HG03280 (cell line): Measurements from ENCODE around the gene SEC24D.

ENCODE experiments used
- ATAC-seq: cut with Tn5 transposase; IDR thresholded peaks from one replicate; pipeline ENCODE4 v1.9.1; 2021; ENCODE audit warnings: mild to moderate bottlenecking, moderate library complexity; ENCODE audit not compliant: unreplicated experiment

Gene SEC24D

GRCh38 chr4:118846979-118847378, 11.1 kb upstream of the SEC24D start:
- no peak for ATAC-seq

DNA sequence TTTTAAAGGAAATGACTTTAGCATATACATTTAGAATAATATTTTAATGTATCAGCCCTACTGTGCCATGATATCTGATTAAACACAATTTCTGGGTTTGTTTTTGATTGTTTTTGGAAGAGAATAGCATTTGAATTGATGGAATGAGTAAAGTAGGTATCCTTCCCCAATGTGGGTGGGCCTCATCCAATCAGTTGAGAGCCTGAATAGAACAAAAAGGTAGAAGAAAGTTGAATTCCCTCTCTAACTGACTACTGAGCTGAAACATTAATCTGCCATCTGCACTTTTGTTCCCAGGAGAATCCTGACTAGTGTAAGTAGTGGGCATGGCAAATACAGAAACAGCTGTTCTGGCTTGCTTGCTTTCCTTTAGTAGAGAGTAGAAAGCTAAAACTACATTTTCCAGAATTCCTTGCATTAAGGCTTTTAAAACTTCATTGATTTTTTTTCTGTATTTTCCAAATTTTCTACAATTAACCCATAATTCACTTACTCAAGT, 9.7 kb upstream of the SEC24D start:
- ATAC-seq = no peak

GRCh38 chr4:118843237-118843636, 7.3 kb upstream of the SEC24D start:
- ATAC-seq = no peak

GRCh38 chr4:118842055-118842454, 6.1 kb upstream of the SEC24D start:
- ATAC-seq = no peak

GRCh38 chr4:118839221-118839927, 3.4 kb upstream of the SEC24D start:
- ATAC-seq = no peak

DNA sequence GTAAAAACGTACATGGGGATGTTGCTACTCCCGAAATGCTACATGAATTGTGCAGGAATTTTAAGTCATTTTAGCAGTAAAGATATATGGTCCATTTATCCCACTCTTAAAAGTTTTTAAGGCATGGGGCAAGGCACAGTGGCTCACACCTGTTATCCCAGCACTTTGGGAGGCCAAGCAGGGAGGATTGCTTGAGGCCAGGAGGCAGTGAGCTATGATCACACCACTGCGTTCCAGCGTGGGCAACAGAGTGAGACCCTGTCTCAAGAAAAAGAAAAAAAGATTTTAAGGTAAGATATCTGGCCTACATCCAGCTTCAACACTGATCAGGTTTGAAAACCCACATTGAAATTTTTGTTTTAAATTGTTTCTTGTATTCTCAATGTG, 1.2 kb upstream of the SEC24D start:
- no peak for ATAC-seq

- peak; percentile 45 for ATAC-seq
Measured at GRCh38 chr4:118836301-118837120, 585 bp upstream of the SEC24D start.

GRCh38 chr4:118834960-118835569, 861 bp downstream of the SEC24D start:
- peak; percentile 70 for ATAC-seq

DNA sequence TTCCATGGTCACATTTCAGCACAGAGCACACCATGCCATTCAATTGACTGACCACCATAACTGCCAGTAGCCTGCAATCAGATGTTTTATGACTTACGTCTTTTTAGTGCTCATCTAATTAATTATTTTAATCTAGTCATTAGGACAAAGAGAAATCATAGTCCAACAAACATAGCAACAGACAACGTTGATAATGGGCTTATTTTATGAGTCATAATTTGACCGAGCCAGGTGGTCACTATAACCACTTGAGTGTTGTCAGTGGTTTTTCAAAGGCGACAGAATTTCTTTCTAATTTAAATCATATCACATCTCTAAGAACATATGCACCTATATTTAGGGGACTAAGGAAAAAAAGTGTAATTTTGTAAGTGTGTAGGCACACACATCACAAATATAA, 1.9 kb downstream of the SEC24D start:
- ATAC-seq = no peak

- no peak for ATAC-seq
Measured at GRCh38 chr4:118833192-118833820, 2.6 kb downstream of the SEC24D start.

GRCh38 chr4:118829107-118829506, 6.8 kb downstream of the SEC24D start:
- no peak for ATAC-seq

GRCh38 chr4:118826723-118827444, 9.0 kb downstream of the SEC24D start:
- no peak for ATAC-seq

DNA sequence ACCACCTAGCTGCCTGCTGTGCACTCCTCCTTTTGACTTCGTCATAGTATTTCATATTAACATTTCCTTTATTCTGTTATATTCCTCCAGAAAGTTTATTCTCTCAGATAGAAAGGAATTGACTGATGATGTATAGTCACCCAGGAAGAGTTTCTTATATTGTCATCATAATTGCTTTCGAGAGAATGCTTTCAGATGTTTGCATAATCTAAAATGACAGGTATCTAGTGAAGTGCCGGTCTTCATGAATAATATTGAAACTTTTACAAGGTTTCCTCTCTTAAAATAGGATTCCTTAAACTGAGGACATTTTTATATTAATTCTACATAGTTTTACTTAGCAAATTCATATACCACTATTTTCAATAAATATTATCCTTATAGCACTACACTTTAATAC, 10.1 kb downstream of the SEC24D start:
- no peak for ATAC-seq

GRCh38 chr4:118824141-118824540, 11.8 kb downstream of the SEC24D start:
- no peak for ATAC-seq

DNA sequence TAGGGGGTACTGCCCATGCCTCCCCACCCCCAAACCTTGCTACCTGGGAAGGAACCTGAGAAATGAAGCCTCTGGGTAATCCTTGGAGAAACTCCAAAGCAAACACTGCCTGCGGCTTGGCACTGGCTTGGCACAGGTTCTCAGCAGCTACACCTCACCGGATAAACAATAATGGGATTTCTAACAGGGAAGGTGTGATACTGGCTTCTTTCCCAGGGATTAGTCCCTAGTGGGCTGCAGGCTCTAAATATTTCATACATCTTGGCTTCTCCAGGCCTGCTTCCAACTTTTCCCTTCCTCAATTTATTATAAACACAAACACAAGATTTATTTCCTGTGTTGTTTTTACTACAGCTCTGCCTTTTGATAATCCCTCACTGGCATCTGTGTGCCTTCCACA, 12.5 kb downstream of the SEC24D start:
- no peak for ATAC-seq

- no peak for ATAC-seq
Measured at GRCh38 chr4:118821590-118822293, 14.2 kb downstream of the SEC24D start.

- ATAC-seq = no peak
Measured at GRCh38 chr4:118817178-118817930, 18.6 kb downstream of the SEC24D start.

DNA sequence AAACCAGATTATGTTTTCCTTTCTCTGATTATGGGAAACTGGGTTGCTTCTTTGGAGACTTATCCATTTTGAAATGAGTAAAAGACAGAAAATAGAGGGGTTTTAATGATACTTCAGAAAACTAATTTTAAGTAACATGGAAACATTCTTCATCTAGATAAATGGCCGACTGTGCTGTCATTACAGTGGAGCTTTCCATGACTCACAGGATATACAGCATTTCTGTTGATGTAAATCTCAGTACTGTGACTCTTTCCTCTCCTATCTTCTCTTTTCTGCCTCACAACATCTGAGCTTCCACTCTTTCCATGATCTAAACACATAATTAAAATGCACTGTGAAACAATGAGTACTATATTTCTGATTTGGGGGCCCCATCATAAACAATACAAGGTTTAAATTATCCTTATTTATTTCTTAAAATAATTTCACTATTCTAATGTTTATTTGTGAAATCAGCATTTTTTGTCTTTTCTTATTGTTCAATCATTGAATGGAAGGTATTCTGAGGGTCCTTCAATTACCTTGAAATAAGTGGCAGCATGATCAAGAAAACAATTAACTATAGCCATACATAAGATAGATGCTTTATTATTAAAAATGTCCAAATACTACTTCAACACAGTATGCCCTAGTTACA, 19.3 kb downstream of the SEC24D start:
- no peak for ATAC-seq

- no peak for ATAC-seq
Measured at GRCh38 chr4:118814891-118815290, 21.0 kb downstream of the SEC24D start.
